ENCODE measurements around the gene FCRL6.

FCRL6 gene

DNA sequence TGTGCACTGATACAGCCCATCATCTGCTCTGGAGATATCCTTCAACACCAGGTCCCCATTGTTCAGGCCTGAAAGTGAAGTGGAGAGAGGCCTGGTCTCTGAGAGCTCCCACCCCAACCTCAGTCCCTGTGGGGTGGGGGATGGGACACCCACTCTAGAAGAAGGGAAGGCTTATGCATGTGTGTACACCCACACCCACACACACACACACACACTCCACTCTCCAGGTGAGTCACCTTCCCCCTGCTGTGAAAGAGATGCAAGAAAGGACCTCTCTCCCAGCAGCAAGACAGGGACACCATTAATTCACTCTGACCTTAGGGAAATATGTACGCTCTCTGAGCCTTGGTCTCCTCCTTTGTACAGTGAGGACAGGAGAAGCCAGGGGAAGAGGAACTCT, 54.4 kb downstream of the FCRL6 start:
- no peak overlapping the region for H3K4me3 ChIP-seq (ENCODE audit: low read length)
- DNase-seq (ENCODE audit: low read depth): peak; percentile 43

DNA sequence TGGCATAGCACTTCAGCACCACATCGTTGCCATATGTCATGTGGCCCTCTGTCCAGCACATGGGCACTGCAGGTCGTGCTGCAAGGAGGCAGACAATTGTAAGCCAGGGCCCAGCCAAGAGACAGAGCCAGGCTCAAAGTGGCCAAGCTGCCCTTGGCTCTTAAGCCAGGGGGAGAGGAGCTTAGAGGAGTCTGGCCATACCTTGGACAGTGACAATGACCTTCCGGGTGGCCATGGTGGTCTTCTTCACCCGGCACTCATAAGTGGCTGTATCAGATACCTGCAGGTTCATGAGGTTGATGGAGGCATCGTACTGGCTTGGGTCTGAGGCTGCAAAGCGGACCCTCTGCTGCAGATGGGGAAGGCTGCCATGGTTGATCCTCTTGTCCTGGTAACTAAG, 55.7 kb downstream of the FCRL6 start:
- DNase-seq (ENCODE audit: low read depth): no peak
- TF ChIP-seq, protein P1, sequence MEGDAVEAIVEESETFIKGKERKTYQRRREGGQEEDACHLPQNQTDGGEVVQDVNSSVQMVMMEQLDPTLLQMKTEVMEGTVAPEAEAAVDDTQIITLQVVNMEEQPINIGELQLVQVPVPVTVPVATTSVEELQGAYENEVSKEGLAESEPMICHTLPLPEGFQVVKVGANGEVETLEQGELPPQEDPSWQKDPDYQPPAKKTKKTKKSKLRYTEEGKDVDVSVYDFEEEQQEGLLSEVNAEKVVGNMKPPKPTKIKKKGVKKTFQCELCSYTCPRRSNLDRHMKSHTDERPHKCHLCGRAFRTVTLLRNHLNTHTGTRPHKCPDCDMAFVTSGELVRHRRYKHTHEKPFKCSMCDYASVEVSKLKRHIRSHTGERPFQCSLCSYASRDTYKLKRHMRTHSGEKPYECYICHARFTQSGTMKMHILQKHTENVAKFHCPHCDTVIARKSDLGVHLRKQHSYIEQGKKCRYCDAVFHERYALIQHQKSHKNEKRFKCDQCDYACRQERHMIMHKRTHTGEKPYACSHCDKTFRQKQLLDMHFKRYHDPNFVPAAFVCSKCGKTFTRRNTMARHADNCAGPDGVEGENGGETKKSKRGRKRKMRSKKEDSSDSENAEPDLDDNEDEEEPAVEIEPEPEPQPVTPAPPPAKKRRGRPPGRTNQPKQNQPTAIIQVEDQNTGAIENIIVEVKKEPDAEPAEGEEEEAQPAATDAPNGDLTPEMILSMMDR (IDR thresholded peaks at IDR 0.05; ENCODE audit: insufficient read depth, low read depth, low read length, missing control alignments): no peak
- no peak overlapping the region for H3K4me3 ChIP-seq (ENCODE audit: low read length)

More for the DNA sequence above, 54.4 kb downstream of the FCRL6 start:
- TF ChIP-seq, protein P1 (IDR thresholded peaks at IDR 0.05; ENCODE audit: insufficient read depth, low read depth, low read length, missing control alignments): no peak

DNA sequence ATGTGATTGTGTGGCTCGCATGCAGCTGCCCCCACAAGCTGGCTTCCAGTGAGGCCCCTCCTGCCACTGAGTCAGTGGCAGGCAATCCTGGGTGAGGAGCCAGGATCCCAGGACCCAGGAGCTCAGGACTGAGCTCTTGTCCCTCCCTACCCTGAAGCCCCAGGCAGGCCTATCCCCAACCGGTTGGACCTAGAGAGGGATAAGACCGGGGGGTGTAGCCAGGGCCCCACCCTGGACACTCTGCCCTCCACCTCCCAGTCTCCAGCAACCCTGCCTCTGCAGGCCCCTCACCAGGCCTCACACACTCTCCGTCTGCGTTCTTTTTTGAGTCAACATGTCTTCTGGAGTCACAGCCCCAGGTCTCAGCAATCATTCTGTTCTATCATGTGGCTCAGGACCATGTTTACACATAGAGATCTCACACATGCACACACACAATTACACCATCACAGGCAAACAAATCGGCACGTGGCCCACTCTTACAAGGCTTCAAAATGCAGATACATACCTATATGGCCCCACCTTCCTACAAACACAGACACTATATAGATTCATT, 57.7 kb downstream of the FCRL6 start:
- TF ChIP-seq, protein P1 (IDR thresholded peaks at IDR 0.05; ENCODE audit: insufficient read depth, low read depth, low read length, missing control alignments): no peak
- H3K4me3 ChIP-seq (ENCODE audit: low read length): no peak overlapping the region
- DNase-seq (ENCODE audit: low read depth): no peak

DNA sequence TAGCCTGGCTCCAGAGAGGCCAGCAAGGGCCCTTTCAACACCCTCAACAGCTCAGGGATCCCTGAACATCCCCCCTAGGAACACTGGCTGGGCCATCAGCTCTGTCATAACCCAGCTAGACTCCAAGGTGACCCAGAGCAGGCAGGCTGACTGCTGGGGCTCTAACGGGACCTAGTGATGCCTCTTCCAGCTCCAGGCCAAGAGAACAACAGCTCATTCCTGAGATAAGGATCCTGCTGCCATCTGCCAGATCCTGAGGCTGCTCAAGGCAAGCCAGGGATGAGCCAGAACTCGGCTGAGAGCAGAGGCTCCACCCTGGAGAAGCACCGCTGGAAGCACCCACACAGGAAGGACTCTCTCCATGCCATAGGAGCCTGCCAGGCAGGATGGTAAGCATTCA, 58.3 kb downstream of the FCRL6 start:
- DNase-seq (ENCODE audit: low read depth): no peak
- no peak overlapping the region for H3K4me3 ChIP-seq (ENCODE audit: low read length)
- TF ChIP-seq, protein P1 (IDR thresholded peaks at IDR 0.05; ENCODE audit: insufficient read depth, low read depth, low read length, missing control alignments): no peak

DNA sequence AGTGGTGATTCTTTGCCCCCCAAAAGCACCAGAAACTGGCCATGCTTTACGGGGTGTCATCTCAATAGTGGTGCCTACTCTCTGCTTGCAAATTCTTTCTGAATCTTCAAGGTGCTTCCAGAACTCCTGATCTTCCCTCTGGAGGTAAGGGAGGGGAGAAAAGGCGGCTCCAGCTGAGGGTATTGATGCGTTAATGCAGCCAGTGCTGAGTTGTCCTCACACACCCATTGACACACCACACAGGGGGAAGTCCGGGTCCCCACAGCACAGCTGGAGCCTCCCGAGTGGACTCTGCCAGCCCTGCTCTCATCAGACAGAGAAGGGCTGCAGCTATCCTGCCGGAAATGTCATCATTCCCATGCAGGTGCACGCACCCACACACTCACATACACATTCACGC, 59.1 kb downstream of the FCRL6 start:
- DNase-seq (ENCODE audit: low read depth): no peak

DNA sequence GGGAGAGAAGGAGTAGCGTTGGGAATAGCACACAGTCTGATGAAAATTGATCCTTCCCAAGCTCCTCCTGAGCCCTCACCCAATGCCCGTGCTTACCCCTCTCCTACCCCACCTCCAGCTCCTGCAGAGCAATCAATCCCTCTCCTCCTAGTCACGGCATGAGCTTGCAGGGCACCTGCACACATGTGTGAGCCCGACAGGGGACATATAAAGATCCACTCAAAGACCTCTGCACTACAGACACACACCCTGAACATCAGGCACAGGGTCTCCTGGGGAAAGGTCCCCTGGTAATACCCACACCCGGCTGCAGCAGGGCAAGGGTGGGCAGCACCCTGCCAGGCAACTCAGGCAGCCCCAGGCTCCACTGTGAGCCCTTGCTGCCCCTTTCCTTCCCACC, 59.9 kb downstream of the FCRL6 start:
- no peak for DNase-seq (ENCODE audit: low read depth)
- TF ChIP-seq, protein P1 (IDR thresholded peaks at IDR 0.05; ENCODE audit: insufficient read depth, low read depth, low read length, missing control alignments): no peak
- H3K4me3 ChIP-seq (ENCODE audit: low read length): no peak overlapping the region

More for the DNA sequence above, 59.1 kb downstream of the FCRL6 start:
- H3K4me3 ChIP-seq (ENCODE audit: low read length): no peak overlapping the region
- TF ChIP-seq, protein P1 (IDR thresholded peaks at IDR 0.05; ENCODE audit: insufficient read depth, low read depth, low read length, missing control alignments): no peak

DNA sequence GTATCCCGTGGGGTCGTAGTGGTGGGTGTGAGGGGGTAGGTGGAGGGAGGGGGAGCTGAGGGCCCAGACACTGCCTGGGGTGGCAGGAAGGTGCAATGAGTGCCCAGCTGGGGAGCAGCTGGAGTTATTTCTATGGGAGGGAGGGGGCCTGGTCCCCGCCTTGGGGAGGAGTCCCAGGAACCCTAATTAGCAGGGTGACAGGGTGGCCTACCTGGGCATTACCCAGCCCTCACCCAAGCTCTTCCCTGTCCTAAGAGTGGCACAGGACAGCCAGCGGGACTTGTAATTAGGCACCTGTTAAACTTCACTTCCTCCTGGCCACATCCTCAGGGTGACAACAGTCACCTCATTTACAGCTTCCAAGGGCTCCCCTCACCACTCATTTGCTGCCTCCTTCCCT, 60.4 kb downstream of the FCRL6 start, which contains the start of gene VSIG8:
Gene VSIG8, minus strand, starts transcription at position 101 of the 400 bp plus-strand sequence. CDS start 136 bp downstream, outside the sequence.
- TF ChIP-seq, protein P1 (IDR thresholded peaks at IDR 0.05; ENCODE audit: insufficient read depth, low read depth, low read length, missing control alignments): no peak
- no peak within 1 kb of the TSS for H3K4me3 ChIP-seq (ENCODE audit: low read length)
- DNase-seq (ENCODE audit: low read depth): no peak

All from epithelial cell of esophagus (primary cell).